Effector memory CD8-positive, alpha-beta T cell (primary cell): ENCODE measurements around the gene MED23.
"Not testable (repeated sequence)": the region's sequence is repeated elsewhere in the genome, so short reads cannot be mapped to it uniquely, and the experiment has no call there.

ENCODE experiments used
- ATAC-seq: fragments of 150-1000 bp; cut with Tn5 transposase; replicated peaks from 2 replicates; pipeline ENCODE4 v1.10.0; 2021; ENCODE audit warnings: mild to moderate bottlenecking, moderate library complexity
- DNase-seq, 3 experiments: peaks; one replicate each; pipeline ENCODE4 v3.0.0; 2021
- H3K27ac Mint-ChIP-seq, 2 donors: one replicate each; pipeline ENCODE4 v1.8.0; 2022; ENCODE audit warnings: mild to moderate bottlenecking in 2 of 2, mixed read lengths in 2 of 2, moderate library complexity in 2 of 2
- H3K27me3 Mint-ChIP-seq, 2 donors: one replicate each; pipeline ENCODE4 v1.8.0; 2022; ENCODE audit warnings: mixed read lengths in 2 of 2
- H3K36me3 Mint-ChIP-seq: one replicate; pipeline ENCODE4 v1.8.0; 2022; ENCODE audit warnings: mild to moderate bottlenecking, moderate library complexity, mixed read lengths; ENCODE audit not compliant: insufficient read depth
- H3K4me1 Mint-ChIP-seq, 2 donors: one replicate each; pipeline ENCODE4 v1.8.0; 2022; ENCODE audit warnings: low read depth in 2 of 2, mixed read lengths in 2 of 2
- H3K4me3 Mint-ChIP-seq, 2 donors: one replicate each; pipeline ENCODE4 v1.8.0; 2022; ENCODE audit warnings: mild to moderate bottlenecking in 2 of 2, mixed read lengths in 2 of 2, moderate library complexity in 2 of 2
- H3K9me3 Mint-ChIP-seq, 2 donors: one replicate each; pipeline ENCODE4 v1.8.0; 2022; ENCODE audit warnings: mixed read lengths in 2 of 2

Gene MED23

DNA sequence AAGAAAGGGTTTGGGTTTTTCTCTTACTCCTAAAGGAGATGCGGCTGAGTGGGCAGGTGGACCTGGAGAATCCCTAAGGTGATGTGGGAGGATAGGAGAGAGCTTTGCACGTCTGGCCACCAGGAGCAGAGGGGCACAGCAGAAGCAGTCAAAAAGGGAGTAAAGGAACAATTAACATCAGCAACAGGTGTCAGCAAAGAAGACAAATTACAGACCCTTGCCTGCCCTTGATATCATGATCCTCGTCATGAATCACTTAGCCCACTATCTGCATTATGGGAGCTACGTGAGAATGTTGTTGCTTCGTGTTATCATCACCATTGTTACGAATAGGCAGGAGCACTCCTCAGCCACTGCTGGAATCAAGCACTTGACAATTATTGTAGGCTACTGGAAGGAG, 80.6 kb downstream of the MED23 start:
- Mint-ChIP-seq H3K27me3 (peaks cover 8 to 18% of the 10 kb centered on the region in 2 donors), H3K4me3 (no peak overlapping the region), H3K27ac (no peak overlapping the region), H3K9me3 (no peaks in the 10 kb centered on the region), H3K4me1 (no peaks in the 10 kb centered on the region), H3K36me3 (no peaks in the 10 kb centered on the region)
- DNase-seq (no peak), ATAC-seq (no peak)

- no peak overlapping the region for H3K27ac Mint-ChIP-seq
- H3K4me3 Mint-ChIP-seq, result no peak overlapping the region
- peaks cover 13 to 18% of the 10 kb centered on the region in 2 donors for H3K27me3 Mint-ChIP-seq
- ATAC-seq, result no peak
- H3K4me1 Mint-ChIP-seq, result no peaks in the 10 kb centered on the region
- no peaks in the 10 kb centered on the region for H3K36me3 Mint-ChIP-seq
- no peaks in the 10 kb centered on the region for H3K9me3 Mint-ChIP-seq
- no peak for DNase-seq
Measured at GRCh38 chr6:131545317-131545716, 82.7 kb downstream of the MED23 start.

DNA sequence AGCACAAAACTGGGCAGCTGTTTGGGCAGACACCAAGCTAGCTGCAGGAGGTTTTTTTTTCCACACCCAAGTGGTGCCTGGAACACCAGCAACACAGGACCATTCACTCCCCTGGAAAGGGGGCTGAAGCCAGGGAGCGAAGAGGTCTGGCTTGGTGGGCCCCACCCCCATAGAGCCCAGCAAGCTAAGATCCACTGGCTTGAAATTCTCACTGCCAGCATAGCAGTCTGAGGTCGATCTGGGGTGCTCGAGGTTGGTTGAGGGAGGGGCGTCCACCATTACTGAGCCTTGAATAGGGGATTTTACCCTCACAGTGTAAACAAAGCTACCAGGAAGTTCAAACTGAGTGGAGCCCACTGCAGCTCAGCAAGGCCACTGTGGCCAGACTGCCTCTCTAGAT, 89.4 kb downstream of the MED23 start:
- ATAC-seq, H3K27ac Mint-ChIP-seq, H3K4me3 Mint-ChIP-seq, H3K4me1 Mint-ChIP-seq, DNase-seq, H3K36me3 Mint-ChIP-seq, H3K9me3 Mint-ChIP-seq: not testable (repeated sequence)
- peaks cover 6 to 31% of the 10 kb centered on the region in 2 donors for H3K27me3 Mint-ChIP-seq

- ATAC-seq, result peak; percentile 23
- Mint-ChIP-seq H3K4me1 (peaks cover 12 to 15% of the 10 kb centered on the region in 2 donors), H3K36me3 (peaks cover 4% of the 10 kb centered on the region), H3K27me3 (peaks cover 0 to 11% of the 10 kb centered on the region in 2 donors), H3K4me3 (no peak overlapping the region), H3K9me3 (no peaks in the 10 kb centered on the region), H3K27ac (no peak overlapping the region)
- no peak for DNase-seq
Measured at GRCh38 chr6:131532580-131533039, 95.4 kb downstream of the MED23 start.

DNA sequence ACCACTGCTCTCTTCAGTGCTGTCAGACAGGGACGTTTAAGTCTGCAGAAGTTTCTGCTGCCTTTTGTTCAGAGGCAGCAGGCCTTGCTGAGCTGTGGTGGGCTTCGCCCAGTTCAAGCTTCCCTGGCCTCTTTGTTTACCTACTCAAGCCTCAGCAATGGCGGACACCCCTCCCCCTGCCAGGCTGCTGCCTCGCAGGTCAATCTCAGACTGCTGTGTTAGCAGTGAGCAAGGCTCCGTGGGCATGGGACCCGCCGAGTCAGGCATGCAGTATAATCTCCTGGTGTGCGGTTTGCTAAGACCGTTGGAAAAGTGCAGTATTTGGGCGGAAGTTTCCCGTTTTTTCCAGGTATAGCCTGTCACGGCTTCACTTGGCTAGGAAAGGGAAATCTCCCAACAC, 96.4 kb downstream of the MED23 start:
- DNase-seq, H3K9me3 Mint-ChIP-seq, ATAC-seq, H3K27ac Mint-ChIP-seq, H3K36me3 Mint-ChIP-seq, H3K4me3 Mint-ChIP-seq, H3K27me3 Mint-ChIP-seq: not testable (repeated sequence)
- peaks cover 14 to 15% of the 10 kb centered on the region in 2 donors for H3K4me1 Mint-ChIP-seq

DNA sequence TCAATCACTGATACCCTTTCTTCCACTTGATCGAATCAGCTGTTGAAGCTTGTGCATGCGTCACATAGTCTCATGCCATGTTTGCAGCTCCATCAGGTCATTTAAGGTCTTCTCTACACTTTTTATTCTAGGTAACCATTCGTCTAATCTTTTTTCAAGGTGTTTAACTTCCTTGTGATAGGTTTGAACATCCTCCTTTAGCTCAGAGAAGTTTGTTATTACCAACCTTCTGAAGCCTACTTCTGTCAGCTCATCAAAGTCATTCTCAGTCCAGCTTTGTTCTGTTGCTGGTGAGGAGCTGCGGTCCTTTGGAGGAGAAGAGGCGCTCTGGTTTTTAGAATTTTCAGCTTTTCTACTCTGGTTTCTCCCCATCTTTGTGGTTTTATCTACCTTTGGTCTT, 97.1 kb downstream of the MED23 start:
- H3K4me1 Mint-ChIP-seq, result peaks cover 15% of the 10 kb centered on the region in 2 donors
- H3K9me3 Mint-ChIP-seq, H3K36me3 Mint-ChIP-seq, DNase-seq, H3K27me3 Mint-ChIP-seq, H3K4me3 Mint-ChIP-seq, ATAC-seq: not testable (repeated sequence)
- H3K27ac Mint-ChIP-seq, result peak overlapping the region in 1 of 2 donors; percentile 55

DNA sequence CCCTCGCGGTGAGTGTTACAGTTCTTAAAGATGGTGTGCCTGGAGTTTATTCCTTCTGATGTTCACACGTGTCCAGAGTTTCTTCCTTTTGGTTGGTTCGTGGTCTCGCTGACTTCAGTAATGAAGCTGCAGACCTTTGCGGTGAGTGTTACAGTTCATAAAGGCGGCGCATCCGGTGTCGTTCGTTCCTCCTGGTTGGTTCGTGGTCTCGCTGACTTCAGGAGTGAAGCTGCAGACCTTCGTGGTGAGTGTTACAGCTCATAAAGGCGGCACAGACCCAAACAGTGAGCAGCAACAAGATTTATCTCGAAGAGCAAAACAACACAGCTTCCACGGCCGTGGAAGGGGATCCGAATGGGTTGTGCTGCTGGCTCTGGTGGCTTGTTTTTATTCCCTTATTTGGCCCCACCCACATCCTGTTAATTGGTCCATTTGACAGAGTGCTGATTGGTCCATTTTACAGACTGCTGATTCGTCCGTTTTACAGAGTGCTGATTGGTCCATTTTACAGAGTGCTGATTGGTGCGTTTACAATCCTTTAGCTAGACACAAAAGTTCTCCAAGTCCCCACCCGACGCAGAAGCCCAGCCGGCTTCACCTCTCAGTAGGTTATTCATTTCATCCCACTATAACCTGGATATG, 103.2 kb downstream of the MED23 start:
- Mint-ChIP-seq H3K4me3 (peak overlapping the region in 1 of 2 donors; percentile 20), H3K4me1 (peaks cover 7 to 14% of the 10 kb centered on the region in 2 donors), H3K9me3 (no peaks in the 10 kb centered on the region), H3K36me3 (no peaks in the 10 kb centered on the region), H3K27ac (peak overlapping the region; percentile 13 to 26), H3K27me3 (peaks cover 0 to 7% of the 10 kb centered on the region in 2 donors)
- DNase-seq (peak; percentile 12 to 26 (median 15)), ATAC-seq (peak; percentile 76)

DNA sequence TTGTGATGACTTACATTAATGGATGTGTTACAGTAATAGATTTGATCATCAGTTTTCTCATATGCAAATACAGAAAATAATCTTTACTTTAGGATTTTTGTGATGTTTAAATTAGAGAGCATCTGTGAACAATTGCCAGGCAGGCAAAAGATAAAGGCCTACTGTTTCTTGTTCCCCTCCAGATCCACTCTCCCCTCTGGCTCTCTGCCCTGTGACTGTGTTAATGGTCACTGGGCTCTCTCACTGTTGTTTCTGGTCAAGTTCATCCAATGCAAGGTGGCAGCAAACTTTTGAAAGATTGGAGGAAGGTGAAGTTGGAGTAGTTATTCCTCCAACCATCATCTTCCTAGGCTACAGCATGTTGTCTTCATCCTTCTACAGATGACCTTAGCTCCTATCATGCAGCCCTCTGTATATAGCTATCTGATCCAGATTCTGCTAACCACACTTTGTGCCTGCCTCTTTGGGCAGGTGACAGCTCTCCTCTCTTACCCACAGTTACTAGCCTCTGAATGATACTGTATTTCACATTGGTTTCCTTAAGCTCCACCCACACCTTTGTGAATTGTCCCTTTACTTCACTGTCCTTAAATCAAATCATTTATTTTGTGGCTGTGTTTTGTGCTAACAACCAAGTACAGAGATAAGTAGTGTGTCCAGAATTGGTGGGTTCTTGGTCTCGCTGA, 103.9 kb downstream of the MED23 start:
- no peaks in the 10 kb centered on the region for H3K36me3 Mint-ChIP-seq
- H3K9me3 Mint-ChIP-seq, result no peaks in the 10 kb centered on the region
- peaks cover 2 to 6% of the 10 kb centered on the region in 2 donors for H3K27me3 Mint-ChIP-seq
- DNase-seq, result no peak
- peak overlapping the region; percentile 13 to 26 for H3K27ac Mint-ChIP-seq
- peaks cover 10 to 20% of the 10 kb centered on the region in 2 donors for H3K4me1 Mint-ChIP-seq
- peak overlapping the region in 1 of 2 donors; percentile 20 for H3K4me3 Mint-ChIP-seq
- ATAC-seq, result peak; percentile 51
